H1 (cell line): Measurements from ENCODE around the gene TDRD3. TPM values are rescaled to one million over a fixed set of nuclear protein-coding genes. Genes with fewer than 3 reads are reported as not detected.

Experiments used
- CTCF ChIA-PET: fragments of 300-600 bp; sonication (Branson Sonifier 250); formaldehyde crosslinking; loops from one replicate; lab custom pipeline; 2021; ENCODE audit not compliant: partially characterized antibody; lab: Charles Lee
- POLR2A ChIA-PET: fragments of 300-600 bp; sonication (Branson Sonifier 250); formaldehyde crosslinking; loops from one replicate; lab custom pipeline; 2021; ENCODE audit warnings: inconsistent platforms; ENCODE audit not compliant: partially characterized antibody; lab: Charles Lee
- DNase-seq, 2 experiments: peaks; one replicate each; pipeline versions ENCODE4 v3.0.0 to v3.0.0-alpha.2; 2010 to 2022; ENCODE audit warnings: low spot score in 2 of 2, low read depth in 1 of 2, mixed read lengths in 1 of 2
- FAIRE-seq: peaks from 2 replicates; lab custom pipeline; 2011; peaks lifted over from hg19 to GRCh38; lab: Jason Lieb, UNC
- H2AFZ ChIP-seq: 2 replicates; pipeline ENCODE4 v1.8.1; 2012; ENCODE audit warnings: low read length, inconsistent platforms
- H2AK5ac ChIP-seq: 2 replicates; pipeline ENCODE4 v1.6.1; 2013; ENCODE audit warnings: low read depth, low read length
- H2BK120ac ChIP-seq: replicated peaks from 2 replicates; pipeline ENCODE3; 2013; ENCODE audit warnings: low read depth, low read length, inconsistent platforms
- H2BK12ac ChIP-seq: 2 replicates; pipeline ENCODE4 v1.6.1; 2013; ENCODE audit warnings: low read depth, low read length
- H2BK15ac ChIP-seq: 2 replicates; pipeline ENCODE4 v1.6.1; 2013; ENCODE audit warnings: low read length
- H2BK20ac ChIP-seq: 2 replicates; pipeline ENCODE4 v1.6.1; 2013; ENCODE audit warnings: low read length
- H2BK5ac ChIP-seq: 2 replicates; pipeline ENCODE4 v1.6.1; 2013; ENCODE audit warnings: low read depth, low read length
- H3K14ac ChIP-seq: 2 replicates; pipeline ENCODE4 v1.6.1; 2013; ENCODE audit warnings: inconsistent platforms; ENCODE audit not compliant: insufficient read length
- H3K18ac ChIP-seq: 2 replicates; pipeline ENCODE4 v1.6.1; 2013; ENCODE audit warnings: low read length; ENCODE audit errors: extremely low read depth
- H3K23ac ChIP-seq: 2 replicates; pipeline ENCODE4 v1.6.1; 2013; ENCODE audit warnings: inconsistent platforms; ENCODE audit not compliant: insufficient read length
- H3K23me2 ChIP-seq: 2 replicates; pipeline ENCODE4 v1.6.1; 2013; ENCODE audit warnings: low read depth, low read length
- H3K27ac ChIP-seq: 2 replicates; pipeline ENCODE4 v1.6.1; 2011; ENCODE audit warnings: low read depth, low read length, inconsistent platforms
- H3K27me3 ChIP-seq, 4 experiments: replicated peaks in 1 of 4; 1 replicate in 1 of 4; 2 replicates in 3 of 4; pipeline versions ENCODE4 v1.6.1 to v1.8.1; 2011 to 2013; ENCODE audit warnings: low read length in 3 of 4, mild to moderate bottlenecking in 3 of 4, inconsistent platforms in 2 of 4, mixed read lengths in 2 of 4, moderate library complexity in 1 of 4; ENCODE audit not compliant: control insufficient read depth in 3 of 4, insufficient read depth in 3 of 4; ENCODE audit errors: extremely low read depth in 1 of 4
- H3K36me3 ChIP-seq, 4 experiments: 2 replicates each; pipeline versions ENCODE4 v1.6.1 to v1.8.1; 2011 to 2013; ENCODE audit warnings: mild to moderate bottlenecking in 4 of 4, low read length in 3 of 4, moderate library complexity in 2 of 4, control low read depth in 1 of 4, inconsistent platforms in 1 of 4; ENCODE audit not compliant: insufficient read depth in 4 of 4, control insufficient read depth in 2 of 4
- H3K4ac ChIP-seq: replicated peaks from 2 replicates; pipeline ENCODE3; 2013; ENCODE audit warnings: low read length, low read depth, mixed read lengths, inconsistent platforms; ENCODE audit not compliant: insufficient read length
- H3K4me1 ChIP-seq, 4 experiments: replicated peaks in 1 of 4; 1 replicate in 1 of 4; 2 replicates in 3 of 4; pipeline versions ENCODE4 v1.6.1 to v1.8.1; 2011 to 2013; ENCODE audit warnings: low read length in 3 of 4, inconsistent platforms in 2 of 4, mixed read lengths in 1 of 4; ENCODE audit not compliant: insufficient read depth in 4 of 4, control insufficient read depth in 3 of 4
- H3K4me2 ChIP-seq, 2 experiments: 2 replicates each; pipeline versions ENCODE4 v1.6.1 to v1.8.1; 2011 to 2013; ENCODE audit warnings: low read depth in 2 of 2, low read length in 2 of 2, control low read depth in 1 of 2, inconsistent platforms in 1 of 2, mild to moderate bottlenecking in 1 of 2; ENCODE audit not compliant: insufficient read depth in 1 of 2
- H3K4me3 ChIP-seq, 4 experiments: fragments of 200-600, 300-600 bp in 1 of 4; sonication (generic), shearing (Covaris generic), sonication (Bioruptor Twin) in 1 of 4; 2 replicates each; pipeline versions ENCODE4 v1.5.1 to v1.8.1; 2011 to 2016; ENCODE audit warnings: low read length in 4 of 4, low read depth in 3 of 4, control low read depth in 2 of 4, inconsistent platforms in 2 of 4, mild to moderate bottlenecking in 2 of 4, mixed read lengths in 1 of 4, moderate library complexity in 1 of 4; ENCODE audit not compliant: insufficient read depth in 2 of 4; ENCODE audit errors: extremely low read depth in 1 of 4
- H3K56ac ChIP-seq: replicated peaks from 2 replicates; pipeline ENCODE3; 2013; ENCODE audit warnings: low read depth, mild to moderate bottlenecking, mixed read lengths, low read length, inconsistent platforms; ENCODE audit not compliant: insufficient read length
- H3K79me1 ChIP-seq: 2 replicates; pipeline ENCODE4 v1.6.1; 2013; ENCODE audit warnings: low read depth, low read length, control low read depth
- H3K79me2 ChIP-seq, 2 experiments: 2 replicates each; pipeline versions ENCODE4 v1.6.1 to v1.8.1; 2012 to 2013; ENCODE audit warnings: low read length in 2 of 2, mild to moderate bottlenecking in 2 of 2, inconsistent platforms in 1 of 2; ENCODE audit not compliant: insufficient read depth in 2 of 2, control insufficient read depth in 1 of 2
- H3K9ac ChIP-seq, 4 experiments: replicated peaks in 1 of 4; 1 replicate in 1 of 4; 2 replicates in 3 of 4; pipeline versions ENCODE4 v1.6.1 to v1.8.1; 2011 to 2013; ENCODE audit warnings: low read depth in 3 of 4, low read length in 3 of 4, control low read depth in 2 of 4, mild to moderate bottlenecking in 2 of 4, moderate library complexity in 2 of 4, inconsistent platforms in 1 of 4; ENCODE audit errors: extremely low read depth in 1 of 4
- H3K9me3 ChIP-seq, 2 experiments: 2 replicates each; pipeline versions ENCODE4 v1.6.1 to v1.8.1; 2012 to 2013; ENCODE audit warnings: mild to moderate bottlenecking in 2 of 2, moderate library complexity in 2 of 2, control low read depth in 1 of 2, inconsistent platforms in 1 of 2, low read depth in 1 of 2, low read length in 1 of 2, mixed read lengths in 1 of 2; ENCODE audit not compliant: insufficient read depth in 2 of 2
- H4K20me1 ChIP-seq, 2 experiments: replicated peaks in 1 of 2; 2 replicates each; pipeline versions ENCODE3 to v1.8.1; 2011 to 2013; ENCODE audit warnings: inconsistent platforms in 2 of 2, low read length in 2 of 2, mild to moderate bottlenecking in 1 of 2; ENCODE audit not compliant: insufficient read depth in 2 of 2, control insufficient read depth in 1 of 2
- H4K5ac ChIP-seq: 2 replicates; pipeline ENCODE4 v1.6.1; 2013; ENCODE audit warnings: low read length, low read depth, mixed read lengths, inconsistent platforms; ENCODE audit not compliant: insufficient read length
- H4K8ac ChIP-seq: 2 replicates; pipeline ENCODE4 v1.8.0; 2013; ENCODE audit warnings: mild to moderate bottlenecking, moderate library complexity, low read length, inconsistent platforms; ENCODE audit not compliant: insufficient read depth; ENCODE audit errors: extremely low read depth
- H4K91ac ChIP-seq: replicated peaks from 2 replicates; pipeline ENCODE3; 2013; ENCODE audit warnings: low read length, mixed read lengths, inconsistent platforms; ENCODE audit not compliant: insufficient read length
- BCL11A ChIP-seq, 2 experiments: IDR thresholded peaks; one replicate each; pipeline ENCODE4 v1.6.1; 2011; ENCODE audit warnings: low read depth in 2 of 2, low read length in 2 of 2, mild to moderate bottlenecking in 2 of 2
- CBX5 ChIP-seq: fragments of 300-800, 300-1000 bp; sonication (generic); IDR thresholded peaks from 2 replicates; pipeline ENCODE4 v1.7.1; 2016; ENCODE audit warnings: antibody characterized with exemption, low read length, low read depth
- CHD1 ChIP-seq: IDR thresholded peaks from 2 replicates; pipeline ENCODE4 v1.6.1; 2012; ENCODE audit warnings: low read depth, low read length, improper control_type of control experiment
- CTCF ChIP-seq, 3 experiments: IDR thresholded peaks; 1 replicate in 2 of 3; 2 replicates in 1 of 3; pipeline versions ENCODE4 v1.5.1 to v1.6.1; 2011; ENCODE audit warnings: low read length in 3 of 3, mild to moderate bottlenecking in 3 of 3, inconsistent platforms in 2 of 3, low read depth in 1 of 3, moderate library complexity in 1 of 3; ENCODE audit not compliant: insufficient read depth in 1 of 3; ENCODE audit errors: control extremely low read depth in 1 of 3
- EP300 ChIP-seq, 2 experiments: IDR thresholded peaks; 1 replicate in 1 of 2; 2 replicates in 1 of 2; pipeline ENCODE4 v1.6.1; 2011 to 2012; ENCODE audit warnings: low read depth in 2 of 2, low read length in 2 of 2, mild to moderate bottlenecking in 2 of 2, borderline replicate concordance in 1 of 2, inconsistent platforms in 1 of 2, moderate library complexity in 1 of 2
- HDAC2 ChIP-seq, 2 experiments: fragments of 300-600 bp in 1 of 2; sonication (generic) in 1 of 2; IDR thresholded peaks; 2 replicates each; pipeline ENCODE4 v1.6.1; 2011 to 2012; ENCODE audit warnings: low read depth in 2 of 2, low read length in 2 of 2, mild to moderate bottlenecking in 2 of 2, moderate library complexity in 2 of 2, borderline replicate concordance in 1 of 2, inconsistent platforms in 1 of 2
- KDM1A ChIP-seq: fragments of 200-600, 300-600 bp; sonication (generic); IDR thresholded peaks from 2 replicates; pipeline ENCODE4 v1.7.1; 2016; ENCODE audit warnings: mild to moderate bottlenecking, low read length, borderline replicate concordance
- MAFK ChIP-seq: IDR thresholded peaks from 2 replicates; pipeline ENCODE4 v1.6.1; 2012; ENCODE audit warnings: low read depth, mild to moderate bottlenecking, improper control_type of control experiment, low read length
- RBBP5 ChIP-seq: IDR thresholded peaks from 2 replicates; pipeline ENCODE4 v1.7.1; 2012; ENCODE audit warnings: low read depth, mild to moderate bottlenecking, inconsistent platforms, low read length, moderate library complexity, borderline replicate concordance
- TAF7 ChIP-seq: optimal IDR thresholded peaks from 2 replicates; pipeline ENCODE3; 2011; ENCODE audit warnings: low read depth, mild to moderate bottlenecking, inconsistent platforms, low read length, moderate library complexity, borderline replicate concordance
- WGBS, 2 experiments: shearing (Covaris generic) in 1 of 2; methylation state at CpG; one replicate each; pipeline versions ENCODE4 v1.1.6 to v1.1.7; 2013 to 2015; ENCODE audit warnings: low lambda C conversion rate in 2 of 2, mixed read lengths in 2 of 2, inconsistent platforms in 1 of 2, low coverage in 1 of 2, missing lambda C conversion rate in 1 of 2; ENCODE audit not compliant: insufficient replicate concordance in 2 of 2, insufficient coverage in 1 of 2, insufficient read length in 1 of 2; ENCODE audit errors: extremely low coverage in 1 of 2, missing lambda C conversion rate in 1 of 2; 5-methylcytosine and 5-hydroxymethylcytosine counted together
- polyA plus RNA-seq, 7 experiments: library from polyadenylated mRNA; depleted of rRNA in 3 of 7; stranded (reverse) in 5 of 7; unstranded in 2 of 7; fragments of >200 nt in 5 of 7; fragments of 200-250 nt in 2 of 7; gene quantifications; 1 replicate in 5 of 7; 2 replicates in 1 of 7; 4 replicates in 1 of 7; pipeline versions ENCODE4 v1.2.1 to v1.2.3, GENCODE V29; 2011 to 2013; ENCODE audit warnings: missing spikeins in 2 of 7, mixed read lengths in 2 of 7
- total RNA-seq: library from RNA; stranded (reverse); fragmentation: NEBNext Ultra II Directional; extraction: Animal tissue kit (Norgen Biotek cat#: 25700); gene quantifications from 2 replicates; pipeline ENCODE4 v1.2.1, GENCODE V29; 2021

Gene TDRD3
- total and polyA plus RNA-seq, 2 of the 8 experiments (the other 6 are each of a cell fraction or from before 2014, with no cell fraction given) = 2.5 to 14.7 TPM

DNA sequence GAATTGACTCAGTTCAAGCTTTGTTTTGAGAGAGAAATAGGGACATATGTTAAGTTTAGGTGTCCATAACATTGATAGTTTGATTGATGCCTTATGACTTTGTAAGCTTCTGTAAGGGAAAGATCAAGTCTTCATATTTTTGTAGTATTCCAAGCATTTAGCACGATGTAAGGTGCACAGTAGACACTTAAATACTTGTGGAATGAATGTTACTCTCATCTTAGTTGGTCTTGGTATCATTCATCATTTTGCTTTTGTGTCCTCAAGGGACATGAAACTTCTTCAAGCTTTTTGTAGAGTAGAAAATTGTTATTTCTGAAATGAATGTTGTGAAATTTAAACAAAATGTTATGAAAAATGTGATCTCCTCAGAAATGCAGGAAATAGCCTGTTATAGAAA lies 10.1 kb downstream of the TDRD3 start:
- no peak overlapping the region for H2AK5ac ChIP-seq
- no peak overlapping the region for H3K4me2 ChIP-seq
- peaks cover 3% of the 10 kb centered on the region; the same call in 1 of the 2 replicates for H3K79me1 ChIP-seq
- no peak overlapping the region for H3K9ac ChIP-seq
- no peak overlapping the region for H2BK20ac ChIP-seq
- H4K20me1 ChIP-seq = no peaks in the 10 kb centered on the region
- FAIRE-seq (no peak), DNase-seq (no peak)
- H2BK15ac ChIP-seq = no peak overlapping the region
- H3K4me3 ChIP-seq = no peak overlapping the region
- no peak overlapping the region for H4K91ac ChIP-seq
- no peak overlapping the region for H3K27ac ChIP-seq
- no peak overlapping the region for H2BK5ac ChIP-seq
- H3K79me2 ChIP-seq = peaks cover 0 to 24% of the 10 kb centered on the region in 2 experiments; a peak in 2 of 4 replicates
- no peak overlapping the region for H2BK12ac ChIP-seq
- no peaks in the 10 kb centered on the region for H3K27me3 ChIP-seq
- H3K56ac ChIP-seq = no peak overlapping the region
- H3K9me3 ChIP-seq = peaks cover 2 to 7% of the 10 kb centered on the region in 2 experiments; a peak in 2 of 4 replicates
- H4K8ac ChIP-seq = no peak overlapping the region
- no peak overlapping the region for H2BK120ac ChIP-seq
- H2AFZ ChIP-seq = no peak overlapping the region
- no peaks in the 10 kb centered on the region for H3K23me2 ChIP-seq
- POLR2A ChIA-PET = interaction anchor here (0.6 to 1.3 kb wide), 2 partner anchors 10 to 12 kb away, joined by 3 to 4 read pairs; no protein-coding TSS in a partner anchor
- H3K36me3 ChIP-seq = peaks cover 0 to 4% (median 0%) of the 10 kb centered on the region in 4 experiments; a peak in 1 of 8 replicates
- no peaks in the 10 kb centered on the region for H3K4me1 ChIP-seq
- H4K5ac ChIP-seq = no peak overlapping the region
- H3K23ac ChIP-seq = no peak overlapping the region
- CTCF ChIA-PET = interaction anchor here (0.7 to 1.3 kb wide), 4 partner anchors 29 to 69 kb away, joined by 3 to 5 read pairs (median 3); no protein-coding TSS in a partner anchor
- H3K14ac ChIP-seq = no peak overlapping the region
- no peak overlapping the region for H3K4ac ChIP-seq
- WGBS, 2 experiments = 88% methylated on average over 1 of the region's 1 CpG; no CpG with 5 or more reads in 1 of the 2 experiments
- no peak overlapping the region for H3K18ac ChIP-seq
- TF ChIP-seq KDM1A (no peak), EP300 (IDR thresholded peaks at IDR 0.05; ENCODE audit: borderline replicate concordance in 1 of 2, low read depth in 2 of 2, low read length in 2 of 2) (no peak), BCL11A (IDR thresholded peaks at IDR 0.05; ENCODE audit: low read depth in 2 of 2, low read length in 2 of 2) (no peak), HDAC2 (IDR thresholded peaks at IDR 0.05; ENCODE audit: borderline replicate concordance in 1 of 2, low read depth in 2 of 2, low read length in 2 of 2) (no peak), CTCF (IDR thresholded peaks at IDR 0.05; ENCODE audit: control extremely low read depth in 1 of 3, insufficient read depth in 1 of 3, low read depth in 1 of 3, low read length in 3 of 3) (no peak), MAFK (no peak), CBX5 (no peak), CHD1 (no peak), TAF7 (no peak), RBBP5 (no peak)
